NCI-H2227 treated with DMSO at 0.1 percent for 48 hours (cell line): ENCODE measurements around the gene TTC28.

Experiments used
- DNase-seq: peaks from one replicate; lab custom pipeline; 2025; lab: John Stamatoyannopoulos, UW

TTC28 gene

DNA sequence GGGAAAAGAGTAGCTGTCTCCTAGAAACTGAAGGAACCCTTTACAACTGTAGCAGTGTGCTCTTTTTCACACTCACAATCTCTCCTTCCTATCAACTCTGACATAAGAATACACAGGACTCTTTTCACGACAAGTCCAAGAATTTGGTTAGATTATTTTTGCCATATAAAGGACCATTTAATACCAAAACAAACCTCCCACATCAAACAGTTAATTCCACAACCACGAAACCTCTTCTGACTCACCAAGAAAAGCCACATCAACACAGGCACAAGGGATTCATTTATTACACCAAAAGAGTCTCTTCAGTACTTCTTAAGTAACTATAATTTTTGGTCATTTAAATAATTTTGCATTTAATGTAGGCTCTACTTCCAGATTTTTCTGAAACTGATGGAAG lies 538.0 kb downstream of the TTC28 start:
- DNase-seq, result no peak

DNA sequence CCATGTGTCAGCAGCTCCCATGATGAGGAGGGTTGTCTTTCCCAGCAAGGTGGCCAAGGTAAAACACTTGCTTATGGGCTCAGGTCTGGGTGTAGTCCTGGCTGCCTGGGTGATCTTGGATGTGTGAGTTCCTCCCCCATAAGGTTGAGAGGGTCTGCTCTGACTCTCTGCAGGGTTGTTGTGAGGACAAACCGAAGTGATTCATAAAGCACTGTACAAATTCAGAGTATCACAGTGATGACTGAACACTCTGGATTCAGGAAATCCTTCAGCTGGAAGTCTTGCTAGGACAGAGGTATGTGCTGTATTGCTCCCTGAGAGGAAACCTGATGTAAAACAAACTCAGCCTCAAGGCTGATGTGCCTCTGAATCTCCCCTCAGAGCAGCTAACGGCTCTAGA lies 539.7 kb downstream of the TTC28 start:
- DNase-seq, result no peak

- no peak for DNase-seq
Observed at GRCh38 chr22:28139516-28139915, 540.1 kb downstream of the TTC28 start.

- no peak for DNase-seq
Observed at GRCh38 chr22:28137036-28137435, 542.6 kb downstream of the TTC28 start.

- DNase-seq, result no peak
Observed at GRCh38 chr22:28132466-28132865, 547.2 kb downstream of the TTC28 start.

- no peak for DNase-seq
Observed at GRCh38 chr22:28129319-28129962, 550.2 kb downstream of the TTC28 start.

GRCh38 chr22:28128827-28129226 lies 550.8 kb downstream of the TTC28 start:
- no peak for DNase-seq

GRCh38 chr22:28125799-28126198 lies 553.8 kb downstream of the TTC28 start:
- no peak for DNase-seq

DNA sequence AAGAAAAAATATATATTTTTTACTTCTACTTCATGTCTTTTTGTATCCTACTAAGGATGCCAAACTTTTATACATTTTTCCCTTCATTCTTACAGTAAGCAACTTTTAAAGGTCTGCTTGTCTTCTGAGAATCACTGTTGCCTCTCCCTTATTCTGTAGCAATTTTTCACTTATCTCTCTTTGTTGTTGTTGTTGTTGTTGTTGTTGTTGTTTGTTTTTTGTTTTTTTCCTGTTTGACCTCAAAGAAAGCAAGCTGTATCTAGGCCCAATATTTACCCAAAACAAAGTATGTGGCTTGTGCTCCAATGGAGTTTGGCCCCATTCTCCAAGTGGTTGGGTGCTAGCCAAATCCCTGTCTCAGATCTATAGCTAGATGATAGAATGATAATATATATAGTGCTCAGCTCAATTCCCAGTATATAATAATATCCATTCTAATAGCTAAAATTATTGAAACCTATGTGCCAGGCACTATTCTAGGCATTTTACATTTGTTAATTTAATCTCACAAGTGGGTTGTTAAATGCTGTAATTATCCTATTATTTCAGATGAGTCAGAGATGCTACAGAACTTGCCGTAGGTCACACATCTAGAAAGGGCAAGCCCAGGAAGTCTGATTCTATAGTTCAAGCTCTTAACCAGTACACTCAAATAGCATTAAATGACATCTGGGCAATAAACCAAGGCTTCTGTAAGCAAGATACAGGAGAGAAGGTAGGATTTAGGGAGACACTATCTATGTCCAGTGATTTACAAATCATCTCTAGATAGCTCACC lies 555.5 kb downstream of the TTC28 start:
- DNase-seq, result peak; percentile 17

GRCh38 chr22:28120691-28121592 lies 558.7 kb downstream of the TTC28 start:
- no peak for DNase-seq

DNA sequence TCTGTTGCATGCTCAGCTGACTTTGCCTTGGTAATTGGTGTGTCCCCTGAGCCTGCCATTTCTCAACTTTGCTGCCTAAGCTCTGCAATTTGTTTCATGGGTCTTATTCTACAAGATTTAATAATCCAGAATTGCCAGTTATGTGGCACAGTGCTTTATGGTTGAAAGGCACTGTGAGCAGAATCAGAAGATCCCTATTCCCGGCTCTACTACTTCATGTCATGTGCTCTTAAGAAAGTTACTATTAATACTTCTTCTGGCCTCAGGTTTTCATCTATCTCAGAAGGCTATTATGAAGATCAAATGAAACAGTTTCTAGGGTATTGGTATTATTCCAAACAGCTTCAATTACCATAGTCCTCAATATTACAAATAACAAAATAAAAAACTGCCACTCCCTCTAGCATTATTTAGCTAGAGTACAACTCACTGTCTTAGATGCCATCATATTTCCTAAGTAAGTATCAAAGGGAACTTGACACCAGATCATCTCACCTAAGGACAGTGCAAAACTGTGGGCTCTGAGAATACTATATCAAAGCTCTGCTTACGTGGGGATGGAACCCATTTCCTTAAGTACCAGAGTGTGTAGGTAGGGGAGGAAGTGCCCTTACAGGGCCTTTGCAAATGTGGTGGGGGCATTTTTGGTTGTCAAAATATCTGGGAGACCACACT lies 560.5 kb downstream of the TTC28 start:
- DNase-seq, result no peak

GRCh38 chr22:28116219-28116673 lies 563.4 kb downstream of the TTC28 start:
- no peak for DNase-seq

DNA sequence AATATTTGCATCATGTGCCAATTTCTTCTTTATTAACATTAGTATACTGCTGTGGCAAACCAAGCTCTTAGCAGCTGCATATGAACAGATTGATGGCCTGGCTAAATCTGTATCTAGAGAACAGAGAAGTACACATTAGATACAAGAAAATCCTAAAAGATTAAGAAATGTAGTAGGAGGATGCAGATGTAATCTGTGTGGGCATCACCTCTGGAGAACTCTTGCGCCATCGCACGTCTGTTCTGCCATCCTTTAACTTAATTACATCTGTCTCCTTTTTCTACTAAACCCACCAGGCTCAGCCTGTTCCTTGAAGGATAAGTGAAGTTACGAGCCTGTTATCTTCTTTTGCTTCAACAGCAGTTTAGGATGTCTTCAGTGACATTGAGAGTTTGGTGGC lies 564.2 kb downstream of the TTC28 start:
- no peak for DNase-seq

DNA sequence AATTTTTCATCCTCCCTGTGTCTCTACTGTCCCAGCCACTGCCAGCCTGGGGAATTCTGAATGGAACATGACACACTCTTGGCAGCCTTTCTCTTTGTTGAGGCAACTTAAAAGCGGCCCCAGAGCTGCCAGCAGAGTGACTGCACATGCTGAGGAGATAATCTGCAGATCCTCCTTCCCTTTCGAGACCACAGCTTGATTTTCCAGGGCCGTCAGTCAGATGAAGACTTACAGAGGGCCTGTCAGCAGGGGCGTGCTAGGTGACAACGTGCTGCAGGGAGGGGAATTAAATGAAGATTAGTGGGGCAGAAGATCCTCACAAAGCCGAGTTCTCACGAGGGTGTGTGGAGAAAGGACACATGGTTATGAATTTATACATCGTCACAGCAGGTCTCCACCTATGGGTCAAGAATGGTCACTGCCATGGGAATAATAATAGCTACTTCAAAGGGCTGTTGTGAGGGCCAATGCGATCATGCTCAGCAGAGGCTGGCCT lies 567.0 kb downstream of the TTC28 start:
- DNase-seq, result peak; percentile 79

DNA sequence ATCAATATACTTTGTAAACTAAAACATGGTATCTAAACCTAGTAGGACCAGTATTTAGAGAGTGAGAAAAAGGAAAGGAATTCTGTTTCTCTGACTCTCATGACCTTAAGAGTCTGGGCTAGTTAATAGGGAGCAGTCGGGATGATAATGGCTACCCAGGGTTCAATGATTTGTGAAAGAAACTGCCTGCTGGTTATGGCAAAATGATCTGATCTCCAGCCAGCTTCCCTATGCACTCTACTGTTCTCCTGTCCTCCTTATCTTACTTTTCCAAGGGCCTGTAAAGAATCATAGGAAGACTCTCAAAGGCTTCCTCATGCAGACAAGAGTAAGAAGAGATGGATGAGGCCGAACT lies 567.5 kb downstream of the TTC28 start:
- DNase-seq, result no peak

- no peak for DNase-seq
Observed at GRCh38 chr22:28111501-28112189, 568.0 kb downstream of the TTC28 start.

DNA sequence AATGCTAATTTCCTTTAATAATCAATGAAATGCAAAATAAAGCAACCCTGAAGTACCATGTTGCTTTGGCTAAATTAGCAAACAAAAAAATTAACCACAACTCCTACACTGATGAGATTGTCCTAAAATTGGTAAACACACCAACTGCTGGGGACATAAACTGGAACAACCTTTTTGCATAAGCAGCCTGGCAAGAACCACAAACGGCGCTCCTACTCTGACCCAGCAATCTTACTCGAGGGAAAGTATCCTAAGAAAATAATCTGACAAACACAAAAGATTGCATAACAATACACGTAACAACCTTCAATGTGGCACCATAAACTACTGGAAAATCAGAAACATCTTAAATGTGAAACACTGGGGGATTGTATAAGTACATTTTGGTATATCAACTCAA lies 570.8 kb downstream of the TTC28 start:
- DNase-seq, result no peak

DNA sequence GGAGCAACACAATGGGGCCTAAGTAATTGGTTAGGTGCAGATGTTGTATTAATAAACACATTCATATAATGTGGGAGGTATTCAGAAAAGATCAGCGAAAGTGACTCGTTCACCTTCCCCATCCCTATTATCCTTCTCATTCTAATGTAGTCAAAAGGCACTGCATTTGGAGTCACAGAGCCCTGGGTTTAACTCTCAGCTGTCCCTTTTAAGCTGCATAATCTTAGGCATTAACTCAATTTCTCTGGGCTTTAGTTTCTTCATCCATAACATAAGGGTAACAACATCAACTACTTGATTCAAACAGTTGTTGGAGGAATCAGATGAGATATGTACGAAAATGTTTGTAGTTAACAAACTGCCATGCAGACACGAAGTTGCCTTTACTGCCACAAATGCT lies 573.0 kb downstream of the TTC28 start:
- no peak for DNase-seq

DNA sequence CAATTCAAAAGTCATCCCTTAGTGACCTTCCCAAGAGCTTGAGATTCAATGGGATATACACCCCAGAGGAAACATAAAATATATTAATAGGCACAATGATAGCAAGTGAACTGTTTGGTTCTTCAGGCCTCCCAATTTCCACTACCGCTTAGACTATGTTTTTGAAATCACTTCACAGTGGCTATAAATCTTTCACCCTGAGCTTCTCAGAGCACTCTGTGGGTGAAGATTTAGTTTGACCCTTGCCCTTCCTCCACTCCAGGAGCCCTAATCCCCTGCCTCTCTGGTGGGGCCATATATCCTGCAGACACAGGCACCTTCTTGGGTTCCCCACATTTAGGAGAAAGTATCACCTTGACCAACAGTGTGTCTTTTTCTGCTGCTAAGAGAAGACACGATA lies 573.7 kb downstream of the TTC28 start:
- no peak for DNase-seq

- DNase-seq, result no peak
Observed at GRCh38 chr22:28105413-28105812, 574.2 kb downstream of the TTC28 start.

DNA sequence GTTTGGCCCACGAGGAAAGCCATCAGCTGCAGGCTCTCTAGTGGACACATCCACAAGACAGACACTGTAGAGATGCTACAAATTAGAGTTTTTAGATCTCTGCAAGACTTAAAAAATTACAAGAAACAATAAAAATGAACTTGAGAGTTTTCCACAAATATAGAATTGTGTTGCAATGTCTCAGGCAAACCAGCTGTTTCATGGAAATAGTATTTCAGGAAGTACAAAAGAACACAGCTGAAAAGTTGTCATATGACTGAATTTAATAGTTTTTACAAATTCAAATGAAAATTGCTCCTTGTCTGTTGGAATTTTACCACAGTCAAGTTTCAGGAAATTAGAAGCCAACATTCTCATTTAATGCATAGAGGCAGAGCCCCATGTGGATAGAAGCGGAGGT lies 576.0 kb downstream of the TTC28 start:
- DNase-seq, result no peak
